ENCODE results near the gene PTPN11.
"Not testable (repeated sequence)": the region's sequence is repeated elsewhere in the genome, so short reads cannot be mapped to it uniquely, and the experiment has no call there.

PTPN11 gene

GRCh38 chr12:112514926-112515642 lies 96.3 kb downstream of the PTPN11 start:
- no peak for DNase-seq (ENCODE audit: low read depth)

GRCh38 chr12:112515868-112516267 lies 97.1 kb downstream of the PTPN11 start:
- no peak for DNase-seq (ENCODE audit: low read depth)

GRCh38 chr12:112517730-112518364 lies 99.1 kb downstream of the PTPN11 start:
- no peak for DNase-seq (ENCODE audit: low read depth)

- no peak for DNase-seq (ENCODE audit: low read depth)
Measured at GRCh38 chr12:112518365-112518735, 99.6 kb downstream of the PTPN11 start.

GRCh38 chr12:112519841-112520340 lies 101.1 kb downstream of the PTPN11 start:
- not testable (repeated sequence) for DNase-seq (ENCODE audit: low read depth)

- no peak for DNase-seq (ENCODE audit: low read depth)
Measured at GRCh38 chr12:112523856-112524255, 105.1 kb downstream of the PTPN11 start.

- no peak for DNase-seq (ENCODE audit: low read depth)
Measured at GRCh38 chr12:112524269-112524668, 105.5 kb downstream of the PTPN11 start.

- DNase-seq (ENCODE audit: low read depth) = no peak
Measured at GRCh38 chr12:112524676-112525425, 106.1 kb downstream of the PTPN11 start.

GRCh38 chr12:112525426-112525809 lies 106.7 kb downstream of the PTPN11 start:
- no peak for DNase-seq (ENCODE audit: low read depth)

GRCh38 chr12:112527082-112527481 lies 108.3 kb downstream of the PTPN11 start:
- no peak for DNase-seq (ENCODE audit: low read depth)

GRCh38 chr12:112527501-112527900 lies 108.8 kb downstream of the PTPN11 start:
- no peak for DNase-seq (ENCODE audit: low read depth)

- no peak for DNase-seq (ENCODE audit: low read depth)
Measured at GRCh38 chr12:112528521-112528920, 109.8 kb downstream of the PTPN11 start.

GRCh38 chr12:112530941-112531340 lies 112.2 kb downstream of the PTPN11 start:
- no peak for DNase-seq (ENCODE audit: low read depth)

GRCh38 chr12:112532106-112532505 lies 113.4 kb downstream of the PTPN11 start:
- DNase-seq (ENCODE audit: low read depth) = no peak

GRCh38 chr12:112533528-112533927 lies 114.8 kb downstream of the PTPN11 start:
- DNase-seq (ENCODE audit: low read depth) = no peak

GRCh38 chr12:112535017-112535416 lies 116.3 kb downstream of the PTPN11 start:
- DNase-seq (ENCODE audit: low read depth) = no peak

- DNase-seq (ENCODE audit: low read depth) = no peak
Measured at GRCh38 chr12:112535637-112536366, 117.1 kb downstream of the PTPN11 start.

GRCh38 chr12:112536367-112536730 lies 117.6 kb downstream of the PTPN11 start:
- DNase-seq (ENCODE audit: low read depth) = no peak

GRCh38 chr12:112537710-112538396 lies 119.1 kb downstream of the PTPN11 start:
- no peak for DNase-seq (ENCODE audit: low read depth)

- no peak for DNase-seq (ENCODE audit: low read depth)
Measured at GRCh38 chr12:112538740-112539139, 120.0 kb downstream of the PTPN11 start.

- no peak for DNase-seq (ENCODE audit: low read depth)
Measured at GRCh38 chr12:112539221-112539620, 120.5 kb downstream of the PTPN11 start.

GRCh38 chr12:112540021-112540420 lies 121.3 kb downstream of the PTPN11 start:
- DNase-seq (ENCODE audit: low read depth) = no peak
